WTC11 (cell line): Measurements from ENCODE around the gene ATXN10. TPM values are rescaled to one million over a fixed set of nuclear protein-coding genes. Genes with fewer than 3 reads are reported as not detected.
"Not testable (repeated sequence)": the region's sequence is repeated elsewhere in the genome, so short reads cannot be mapped to it uniquely, and the experiment has no call there.

Experiments used
- ATAC-seq: fragments of 200-7000 bp; cut with Tn5 transposase; 2 replicates; pipeline ENCODE4 v1.10.0; 2021; ENCODE audit warnings: mild to moderate bottlenecking, moderate library complexity
- CTCF ChIA-PET: fragments of 300-600 bp; sonication (Branson Sonifier 250); formaldehyde crosslinking; loops from one replicate; lab custom pipeline; 2021; ENCODE audit warnings: antibody characterized with exemption; lab: Charles Lee
- POLR2A ChIA-PET: fragments of 350-600 bp; sonication (Branson Sonifier 250); formaldehyde crosslinking; loops from one replicate; lab custom pipeline; 2021; ENCODE audit warnings: antibody characterized with exemption; lab: Charles Lee
- DNase-seq: peaks from one replicate; pipeline ENCODE4 v3.0.0; 2021; ENCODE audit warnings: low spot score
- H3K27ac Mint-ChIP-seq: 2 replicates; pipeline ENCODE4 v1.8.0; 2021; ENCODE audit warnings: mixed read lengths
- H3K27me3 Mint-ChIP-seq: 2 replicates; pipeline ENCODE4 v1.8.0; 2021; ENCODE audit warnings: low read depth, mild to moderate bottlenecking, moderate library complexity, mixed read lengths
- H3K36me3 Mint-ChIP-seq: 2 replicates; pipeline ENCODE4 v1.8.0; 2021; ENCODE audit warnings: mixed read lengths
- H3K4me1 Mint-ChIP-seq: 2 replicates; pipeline ENCODE4 v1.8.0; 2022; ENCODE audit warnings: mixed read lengths
- H3K4me3 Mint-ChIP-seq: 2 replicates; pipeline ENCODE4 v1.8.0; 2021; ENCODE audit warnings: mild to moderate bottlenecking, moderate library complexity, mixed read lengths
- H3K9me3 Mint-ChIP-seq: 2 replicates; pipeline ENCODE4 v1.8.0; 2021; ENCODE audit warnings: mixed read lengths
- E2F1 ChIP-seq: sonication (generic); formaldehyde crosslinking; IDR thresholded peaks from 2 replicates; pipeline ENCODE4 v1.8.0; 2022; ENCODE audit warnings: mild to moderate bottlenecking, missing genetic modification reagents
- E2F4 ChIP-seq: sonication (generic); formaldehyde crosslinking; IDR thresholded peaks from 2 replicates; pipeline ENCODE4 v1.8.1; 2022; ENCODE audit warnings: low read depth, mild to moderate bottlenecking, moderate library complexity, missing genetic modification reagents, borderline replicate concordance
- FOXP4 ChIP-seq: sonication (generic); formaldehyde crosslinking; IDR thresholded peaks from 2 replicates; pipeline ENCODE4 v1.8.0; 2022; ENCODE audit warnings: mild to moderate bottlenecking, missing genetic modification reagents
- MXD4 ChIP-seq: fragments of 250-450 bp; sonication (Bioruptor Pico); IDR thresholded peaks from 2 replicates; pipeline ENCODE4 v1.8.0; 2021; ENCODE audit warnings: mild to moderate bottlenecking, moderate library complexity, borderline replicate concordance
- NFE2L1 ChIP-seq: sonication (generic); formaldehyde crosslinking; IDR thresholded peaks from 2 replicates; pipeline ENCODE4 v1.8.1; 2023; ENCODE audit warnings: missing genetic modification reagents
- NFYB ChIP-seq: sonication (generic); formaldehyde crosslinking; conservative IDR thresholded peaks from 2 replicates; pipeline ENCODE4 v1.8.0; 2022; ENCODE audit warnings: low read depth, missing genetic modification reagents
- PRRX2 ChIP-seq: fragments of 250-450 bp; sonication (Bioruptor Pico); IDR thresholded peaks from 2 replicates; pipeline ENCODE4 v1.8.0; 2021; ENCODE audit warnings: mild to moderate bottlenecking
- ZNF219 ChIP-seq: sonication (generic); formaldehyde crosslinking; IDR thresholded peaks from 2 replicates; pipeline ENCODE4 v1.8.0; 2023; ENCODE audit warnings: missing genetic modification reagents, mild to moderate bottlenecking, borderline replicate concordance
- ZNF232 ChIP-seq: sonication (generic); formaldehyde crosslinking; IDR thresholded peaks from 2 replicates; pipeline ENCODE4 v1.8.0; 2022; ENCODE audit warnings: mild to moderate bottlenecking, missing genetic modification reagents
- total RNA-seq: library from RNA; stranded (reverse); gene quantifications from 3 replicates; pipeline ENCODE4 v1.2.3, GENCODE V29; 2021
- TF ChIP-seq, protein P1 (sequence below): sonication (generic); formaldehyde crosslinking; IDR thresholded peaks from 2 replicates; pipeline ENCODE4 v1.8.0; 2023; ENCODE audit warnings: missing genetic modification reagents, mild to moderate bottlenecking, borderline replicate concordance
- TF ChIP-seq, protein P2 (sequence below): sonication (generic); formaldehyde crosslinking; IDR thresholded peaks from 2 replicates; pipeline ENCODE4 v1.8.0; 2023; ENCODE audit warnings: missing genetic modification reagents
- TF ChIP-seq, protein P3 (sequence below): fragments of 250-450 bp; sonication (Bioruptor Pico); IDR thresholded peaks from 2 replicates; pipeline ENCODE4 v1.9.0; 2021; ENCODE audit warnings: moderate library complexity, mild to moderate bottlenecking, inconsistent platforms, borderline replicate concordance

ATXN10 gene
- total RNA-seq, 1 experiment from 2014 or later: 185 TPM

DNA sequence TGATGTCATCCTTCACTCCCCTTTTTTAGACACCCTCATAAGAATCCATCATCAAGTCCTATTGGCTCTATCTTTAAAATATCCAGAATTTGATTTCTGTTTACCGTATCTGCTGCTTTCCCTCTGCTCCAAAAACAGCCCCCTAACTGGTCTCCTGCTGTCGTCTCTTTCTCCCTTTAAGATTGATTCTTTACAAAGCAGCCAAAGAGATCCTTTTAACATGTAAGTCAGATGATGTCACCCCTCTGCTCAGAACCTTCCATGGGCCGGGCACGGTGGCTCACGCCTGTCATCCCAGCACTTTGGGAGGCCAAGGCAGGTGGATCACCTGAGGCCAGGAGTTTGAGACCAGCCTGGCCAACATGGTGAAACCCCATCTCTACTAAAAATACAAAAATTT, 11.1 kb downstream of the ATXN10 start:
- POLR2A ChIA-PET, H3K27ac Mint-ChIP-seq, CTCF ChIA-PET, H3K27me3 Mint-ChIP-seq, H3K9me3 Mint-ChIP-seq, H3K4me3 Mint-ChIP-seq, DNase-seq, H3K36me3 Mint-ChIP-seq: not testable (repeated sequence)
- ATAC-seq: peak; percentile 75
- H3K4me1 Mint-ChIP-seq: peaks cover 12% of the 10 kb centered on the region

GRCh38 chr22:45683248-45683647, 11.6 kb downstream of the ATXN10 start:
- ChIA-PET CTCF (no interaction called here), POLR2A (no interaction called here)
- peaks cover 13% of the 10 kb centered on the region for H3K4me1 Mint-ChIP-seq
- no peak overlapping the region for H3K27ac Mint-ChIP-seq
- no peak for DNase-seq
- ATAC-seq: peak; percentile 34; the same call in 1 of the 2 replicates
- TF ChIP-seq E2F4 (CRISPR knock-in tag) (no peak), PRRX2 (CRISPR knock-in tag) (no peak), MXD4 (CRISPR knock-in tag) (no peak), NFYB (CRISPR knock-in tag) (no peak), E2F1 (CRISPR knock-in tag) (no peak), ZNF219 (no peak), FOXP4 (CRISPR knock-in tag) (no peak), NFE2L1 (CRISPR knock-in tag) (no peak), ZNF232 (CRISPR knock-in tag) (no peak)
- TF ChIP-seq, protein P1, sequence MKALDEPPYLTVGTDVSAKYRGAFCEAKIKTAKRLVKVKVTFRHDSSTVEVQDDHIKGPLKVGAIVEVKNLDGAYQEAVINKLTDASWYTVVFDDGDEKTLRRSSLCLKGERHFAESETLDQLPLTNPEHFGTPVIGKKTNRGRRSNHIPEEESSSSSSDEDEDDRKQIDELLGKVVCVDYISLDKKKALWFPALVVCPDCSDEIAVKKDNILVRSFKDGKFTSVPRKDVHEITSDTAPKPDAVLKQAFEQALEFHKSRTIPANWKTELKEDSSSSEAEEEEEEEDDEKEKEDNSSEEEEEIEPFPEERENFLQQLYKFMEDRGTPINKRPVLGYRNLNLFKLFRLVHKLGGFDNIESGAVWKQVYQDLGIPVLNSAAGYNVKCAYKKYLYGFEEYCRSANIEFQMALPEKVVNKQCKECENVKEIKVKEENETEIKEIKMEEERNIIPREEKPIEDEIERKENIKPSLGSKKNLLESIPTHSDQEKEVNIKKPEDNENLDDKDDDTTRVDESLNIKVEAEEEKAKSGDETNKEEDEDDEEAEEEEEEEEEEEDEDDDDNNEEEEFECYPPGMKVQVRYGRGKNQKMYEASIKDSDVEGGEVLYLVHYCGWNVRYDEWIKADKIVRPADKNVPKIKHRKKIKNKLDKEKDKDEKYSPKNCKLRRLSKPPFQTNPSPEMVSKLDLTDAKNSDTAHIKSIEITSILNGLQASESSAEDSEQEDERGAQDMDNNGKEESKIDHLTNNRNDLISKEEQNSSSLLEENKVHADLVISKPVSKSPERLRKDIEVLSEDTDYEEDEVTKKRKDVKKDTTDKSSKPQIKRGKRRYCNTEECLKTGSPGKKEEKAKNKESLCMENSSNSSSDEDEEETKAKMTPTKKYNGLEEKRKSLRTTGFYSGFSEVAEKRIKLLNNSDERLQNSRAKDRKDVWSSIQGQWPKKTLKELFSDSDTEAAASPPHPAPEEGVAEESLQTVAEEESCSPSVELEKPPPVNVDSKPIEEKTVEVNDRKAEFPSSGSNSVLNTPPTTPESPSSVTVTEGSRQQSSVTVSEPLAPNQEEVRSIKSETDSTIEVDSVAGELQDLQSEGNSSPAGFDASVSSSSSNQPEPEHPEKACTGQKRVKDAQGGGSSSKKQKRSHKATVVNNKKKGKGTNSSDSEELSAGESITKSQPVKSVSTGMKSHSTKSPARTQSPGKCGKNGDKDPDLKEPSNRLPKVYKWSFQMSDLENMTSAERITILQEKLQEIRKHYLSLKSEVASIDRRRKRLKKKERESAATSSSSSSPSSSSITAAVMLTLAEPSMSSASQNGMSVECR (CRISPR knock-in tag): no peak
- TF ChIP-seq, protein P2, sequence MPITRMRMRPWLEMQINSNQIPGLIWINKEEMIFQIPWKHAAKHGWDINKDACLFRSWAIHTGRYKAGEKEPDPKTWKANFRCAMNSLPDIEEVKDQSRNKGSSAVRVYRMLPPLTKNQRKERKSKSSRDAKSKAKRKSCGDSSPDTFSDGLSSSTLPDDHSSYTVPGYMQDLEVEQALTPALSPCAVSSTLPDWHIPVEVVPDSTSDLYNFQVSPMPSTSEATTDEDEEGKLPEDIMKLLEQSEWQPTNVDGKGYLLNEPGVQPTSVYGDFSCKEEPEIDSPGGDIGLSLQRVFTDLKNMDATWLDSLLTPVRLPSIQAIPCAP (CRISPR knock-in tag): no peak
- TF ChIP-seq, protein P3, sequence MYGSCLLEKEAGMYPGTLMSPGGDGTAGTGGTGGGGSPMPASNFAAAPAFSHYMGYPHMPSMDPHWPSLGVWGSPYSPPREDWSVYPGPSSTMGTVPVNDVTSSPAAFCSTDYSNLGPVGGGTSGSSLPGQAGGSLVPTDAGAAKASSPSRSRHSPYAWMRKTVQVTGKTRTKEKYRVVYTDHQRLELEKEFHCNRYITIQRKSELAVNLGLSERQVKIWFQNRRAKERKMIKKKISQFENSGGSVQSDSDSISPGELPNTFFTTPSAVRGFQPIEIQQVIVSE (CRISPR knock-in tag): no peak
- H3K27me3 Mint-ChIP-seq: no peaks in the 10 kb centered on the region
- H3K9me3 Mint-ChIP-seq: no peaks in the 10 kb centered on the region
- H3K36me3 Mint-ChIP-seq: no peaks in the 10 kb centered on the region
- no peak overlapping the region for H3K4me3 Mint-ChIP-seq
